Adrenal gland (tissue), 5 donors: Measurements from ENCODE around the gene GIMAP8.

ENCODE experiments used
- CTCF ChIP-seq, 6 experiments: fragments of 450-650 bp in 4 of 6; fragments of 200-600 bp in 2 of 6; sonication (generic) in 1 of 6; IDR thresholded peaks; 1 replicate in 5 of 6; 2 replicates in 1 of 6; pipeline versions ENCODE4 v1.5.1 to v1.8.0; 2016 to 2021; ENCODE audit warnings: antibody characterized with exemption in 6 of 6, mild to moderate bottlenecking in 2 of 6, moderate library complexity in 1 of 6
- POLR2A ChIP-seq, 2 donors: fragments of 450-650 bp; IDR thresholded peaks; one replicate each; pipeline ENCODE4 v1.6.1; 2017; ENCODE audit warnings: antibody characterized with exemption in 2 of 2, mild to moderate bottlenecking in 2 of 2, moderate library complexity in 1 of 2
- donor health status: DM: no; HTN: no; CAD: no.

DNA sequence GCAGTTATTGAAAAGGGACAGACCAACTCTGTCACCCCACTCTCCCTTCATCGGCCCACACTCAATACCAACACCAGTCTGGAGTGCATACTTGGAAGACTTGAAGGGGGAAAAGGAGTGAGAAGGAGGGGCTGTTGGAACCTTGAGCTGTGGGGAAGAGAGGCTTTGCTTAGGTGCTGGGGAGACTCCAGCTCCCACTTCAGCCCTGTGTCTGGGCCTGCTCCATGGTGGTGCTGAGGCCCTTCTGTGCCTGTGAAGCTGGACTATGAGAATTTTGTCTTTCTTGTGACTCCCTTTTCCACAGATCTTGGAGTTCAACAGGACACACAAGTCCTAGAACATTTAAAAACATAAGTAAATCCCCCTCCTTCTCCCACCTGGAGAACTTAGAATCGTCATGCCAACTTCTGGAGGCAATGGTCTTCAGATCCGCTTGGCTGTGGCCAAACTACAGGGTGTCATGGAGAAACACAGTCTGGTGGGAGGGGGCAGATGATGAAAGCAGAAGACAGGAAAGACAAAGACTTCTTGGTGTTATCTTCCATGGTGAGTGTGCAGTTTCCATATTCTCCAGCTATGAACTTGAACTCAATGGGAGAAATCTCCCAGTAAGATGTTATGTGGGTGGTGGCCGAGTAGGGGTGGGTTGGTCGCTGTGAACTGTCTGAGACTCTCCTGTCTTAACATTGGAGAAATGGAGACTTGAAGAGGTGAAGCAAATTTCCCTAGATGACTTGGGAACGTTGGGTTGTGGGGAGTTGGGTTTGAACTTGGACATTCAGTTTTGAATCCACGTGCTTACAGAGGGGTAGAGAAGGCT, 18.4 kb upstream of the GIMAP8 start:
- TF ChIP-seq CTCF (IDR thresholded peaks at IDR 0.05) (no peak), POLR2A (IDR thresholded peaks at IDR 0.05) (no peak)
